C4-2B (cell line): ENCODE measurements around the gene RNPEPL1.
"Not testable (repeated sequence)": the region's sequence is repeated elsewhere in the genome, so short reads cannot be mapped to it uniquely, and the experiment has no call there.

Experiments used
- ZFX ChIP-seq: fragments of 450-650 bp; IDR thresholded peaks from 2 replicates; pipeline ENCODE4 v1.6.1; 2017
- TF ChIP-seq, protein P1 (sequence below): fragments of 450-650 bp; conservative IDR thresholded peaks from 2 replicates; pipeline ENCODE4 v1.5.1; 2017; ENCODE audit warnings: mild to moderate bottlenecking

DNA sequence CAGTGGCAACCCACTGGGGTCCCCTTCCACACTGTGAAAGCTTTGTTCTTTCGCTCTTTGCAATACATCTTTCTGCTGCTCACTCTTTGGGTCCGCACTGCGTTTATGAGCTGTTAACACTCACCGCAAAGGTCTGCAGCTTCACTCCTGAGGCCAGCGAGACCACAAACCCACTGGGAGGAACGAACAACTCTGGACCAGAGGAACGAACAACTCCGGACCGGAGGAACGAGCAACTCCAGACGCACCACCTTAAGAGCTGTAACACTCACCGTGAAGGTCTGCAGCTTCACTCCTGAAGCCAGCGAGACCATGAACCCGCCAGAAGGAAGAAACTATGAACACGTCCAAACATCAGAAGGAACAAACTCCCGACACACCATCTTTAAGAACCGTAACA lies 29.2 kb upstream of the RNPEPL1 start:
- TF ChIP-seq, protein P1, sequence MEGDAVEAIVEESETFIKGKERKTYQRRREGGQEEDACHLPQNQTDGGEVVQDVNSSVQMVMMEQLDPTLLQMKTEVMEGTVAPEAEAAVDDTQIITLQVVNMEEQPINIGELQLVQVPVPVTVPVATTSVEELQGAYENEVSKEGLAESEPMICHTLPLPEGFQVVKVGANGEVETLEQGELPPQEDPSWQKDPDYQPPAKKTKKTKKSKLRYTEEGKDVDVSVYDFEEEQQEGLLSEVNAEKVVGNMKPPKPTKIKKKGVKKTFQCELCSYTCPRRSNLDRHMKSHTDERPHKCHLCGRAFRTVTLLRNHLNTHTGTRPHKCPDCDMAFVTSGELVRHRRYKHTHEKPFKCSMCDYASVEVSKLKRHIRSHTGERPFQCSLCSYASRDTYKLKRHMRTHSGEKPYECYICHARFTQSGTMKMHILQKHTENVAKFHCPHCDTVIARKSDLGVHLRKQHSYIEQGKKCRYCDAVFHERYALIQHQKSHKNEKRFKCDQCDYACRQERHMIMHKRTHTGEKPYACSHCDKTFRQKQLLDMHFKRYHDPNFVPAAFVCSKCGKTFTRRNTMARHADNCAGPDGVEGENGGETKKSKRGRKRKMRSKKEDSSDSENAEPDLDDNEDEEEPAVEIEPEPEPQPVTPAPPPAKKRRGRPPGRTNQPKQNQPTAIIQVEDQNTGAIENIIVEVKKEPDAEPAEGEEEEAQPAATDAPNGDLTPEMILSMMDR = not testable (repeated sequence)
- not testable (repeated sequence) for TF ChIP-seq ZFX
